GM23338 (cell line): ENCODE measurements around the gene RINL. TPM values are rescaled to one million over a fixed set of nuclear protein-coding genes. Genes with fewer than 3 reads are reported as not detected.

Experiments
- ATAC-seq: fragments of 200-7000 bp; cut with Tn5 transposase; 3 replicates; pipeline ENCODE4 v1.9.1; 2020
- DNase-seq: peaks from one replicate; pipeline ENCODE4 v3.0.0-alpha.2; 2015; ENCODE audit warnings: low spot score
- H2AFZ ChIP-seq: fragments of 200-600 bp; sonication (generic); 2 replicates; pipeline ENCODE4 v1.8.0; 2016; ENCODE audit warnings: antibody characterized with exemption, mild to moderate bottlenecking, moderate library complexity
- H3F3A ChIP-seq: fragments of 200-600 bp; sonication (generic); replicated peaks from 2 replicates; pipeline ENCODE4 v1.8.0; 2017; ENCODE audit warnings: antibody characterized with exemption, mixed run types, low read depth
- H3K27ac ChIP-seq: fragments of 200-600 bp; sonication (generic); 2 replicates; pipeline ENCODE4 v1.6.1; 2016; ENCODE audit warnings: low read depth
- H3K27me3 ChIP-seq: fragments of 200-600 bp; sonication (generic); 2 replicates; pipeline ENCODE4 v1.8.0; 2016; ENCODE audit warnings: mild to moderate bottlenecking, mixed run types, moderate library complexity; ENCODE audit not compliant: insufficient read depth
- H3K36me3 ChIP-seq: fragments of 200-600 bp; sonication (generic); 2 replicates; pipeline ENCODE4 v1.8.0; 2016; ENCODE audit warnings: mild to moderate bottlenecking; ENCODE audit not compliant: insufficient read depth
- H3K4me1 ChIP-seq: fragments of 200-600 bp; sonication (generic); 2 replicates; pipeline ENCODE4 v1.8.0; 2016; ENCODE audit warnings: mild to moderate bottlenecking, moderate library complexity; ENCODE audit not compliant: insufficient read depth
- H3K4me2 ChIP-seq: fragments of 200-600 bp; sonication (generic); 2 replicates; pipeline ENCODE4 v1.7.1; 2017; ENCODE audit warnings: mixed run types
- H3K4me3 ChIP-seq: fragments of 200-600 bp; sonication (generic); 2 replicates; pipeline ENCODE4 v1.6.1; 2016; ENCODE audit warnings: mixed run types
- H3K79me2 ChIP-seq: fragments of 200-600 bp; sonication (generic); replicated peaks from 2 replicates; pipeline ENCODE4 v1.8.0; 2017; ENCODE audit warnings: mild to moderate bottlenecking; ENCODE audit not compliant: insufficient read depth
- H3K9me2 ChIP-seq: fragments of 200-600 bp; sonication (generic); 2 replicates; pipeline ENCODE4 v1.8.0; 2017; ENCODE audit not compliant: insufficient read depth
- H4K20me1 ChIP-seq: fragments of 200-600 bp; sonication (generic); replicated peaks from 2 replicates; pipeline ENCODE4 v1.8.0; 2017; ENCODE audit warnings: mild to moderate bottlenecking; ENCODE audit not compliant: insufficient read depth
- H3K27ac Mint-ChIP-seq: 2 replicates; pipeline ENCODE4 v1.8.0; 2020; ENCODE audit warnings: inconsistent platforms, mild to moderate bottlenecking, moderate library complexity, mixed read lengths
- H3K27me3 Mint-ChIP-seq: 3 replicates; pipeline ENCODE4 v1.8.0; 2022; ENCODE audit warnings: low read depth, mild to moderate bottlenecking, moderate library complexity, mixed read lengths, inconsistent platforms; ENCODE audit not compliant: insufficient read depth, poor library complexity
- H3K36me3 Mint-ChIP-seq: 3 replicates; pipeline ENCODE4 v1.8.0; 2021; ENCODE audit warnings: low read depth, mild to moderate bottlenecking, inconsistent platforms, moderate library complexity, mixed read lengths
- H3K4me1 Mint-ChIP-seq: 3 replicates; pipeline ENCODE4 v1.8.0; 2020; ENCODE audit warnings: mild to moderate bottlenecking, inconsistent platforms, mixed read lengths
- H3K4me3 Mint-ChIP-seq: 3 replicates; pipeline ENCODE4 v1.8.0; 2021; ENCODE audit warnings: moderate library complexity, mild to moderate bottlenecking, inconsistent platforms, mixed read lengths
- H3K9me3 Mint-ChIP-seq: 3 replicates; pipeline ENCODE4 v1.8.0; 2020; ENCODE audit warnings: moderate library complexity, mild to moderate bottlenecking, inconsistent platforms, mixed read lengths
- NANOG ChIP-seq: IDR thresholded peaks from 2 replicates; pipeline ENCODE4 v1.6.1; 2016; ENCODE audit warnings: antibody characterized with exemption, borderline replicate concordance
- POLR2AphosphoS5 ChIP-seq: IDR thresholded peaks from 2 replicates; pipeline ENCODE4 v1.6.1; 2016; ENCODE audit warnings: antibody characterized with exemption, low read depth
- ZNF114 ChIP-seq: fragments of 250-450 bp; sonication (Bioruptor Pico); IDR thresholded peaks from 2 replicates; pipeline ENCODE4 v1.5.0; 2020; ENCODE audit warnings: mild to moderate bottlenecking, moderate library complexity
- polyA plus RNA-seq: library from polyadenylated mRNA; unstranded; fragments of >200 nt; fragmentation: Nextera tagmentation; extraction: Ambion mirVana; gene quantifications from 2 replicates; pipeline ENCODE4 v1.2.1, GENCODE V29; 2016
- total RNA-seq: library from RNA; depleted of rRNA; stranded (reverse); fragments of >200 nt; shearing (Covaris generic); gene quantifications from 2 replicates; pipeline ENCODE4 v1.2.3, GENCODE V29; 2014
- TF ChIP-seq, protein P1 (sequence below), 2 experiments: fragments of 200-600 bp in 1 of 2; sonication (generic) in 1 of 2; conservative IDR thresholded peaks; 2 replicates each; pipeline versions ENCODE4 v1.5.1 to v1.6.1; 2016 to 2017; ENCODE audit warnings: antibody characterized with exemption in 2 of 2, low read depth in 2 of 2, mild to moderate bottlenecking in 2 of 2, moderate library complexity in 1 of 2
- TF ChIP-seq, protein P2 (sequence below): IDR thresholded peaks from 2 replicates; pipeline ENCODE4 v1.6.1; 2016; ENCODE audit warnings: antibody characterized with exemption

Gene RINL
- total and polyA plus RNA-seq, 2 experiments from 2014 or later: 11.2 to 21.4 TPM

DNA sequence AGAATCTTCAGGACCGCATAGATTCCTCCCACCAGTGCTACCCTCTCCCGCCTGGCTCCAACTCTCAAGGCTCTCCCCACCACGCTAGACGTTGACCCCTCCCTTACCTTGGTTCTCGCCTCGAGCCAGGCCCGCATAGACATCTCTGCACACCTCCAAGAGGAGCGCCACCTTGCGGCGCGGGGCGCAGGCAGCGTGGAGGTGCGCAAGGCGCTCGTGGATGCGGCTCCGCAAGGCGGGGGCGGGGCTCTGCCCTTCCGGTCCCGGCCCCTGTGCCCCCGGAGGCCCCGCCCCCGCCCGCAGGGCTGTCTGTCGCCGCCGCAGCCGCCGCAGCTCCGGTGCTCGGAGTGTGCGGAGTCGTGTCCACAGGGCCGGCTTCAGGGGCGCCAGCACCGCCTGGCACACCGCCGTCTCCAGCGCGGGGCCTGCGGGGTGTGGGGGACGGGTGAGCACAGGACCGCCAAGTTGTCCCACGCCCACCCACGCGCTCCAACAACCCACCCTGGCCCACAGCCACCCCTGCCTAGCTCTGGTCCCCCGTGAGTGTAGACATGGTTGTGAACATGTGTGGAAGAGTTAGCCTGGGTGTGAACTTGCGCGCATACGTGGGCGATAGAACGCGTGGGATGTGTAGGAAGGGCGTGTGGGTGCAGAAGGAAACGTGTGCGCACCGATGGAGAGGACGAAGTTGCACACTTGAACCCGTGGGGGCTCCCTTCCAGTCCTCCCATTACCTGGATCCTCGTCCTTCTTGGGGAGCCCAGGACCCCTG lies 8.1 kb downstream of the RINL start (continued):
- TF ChIP-seq, protein P1, sequence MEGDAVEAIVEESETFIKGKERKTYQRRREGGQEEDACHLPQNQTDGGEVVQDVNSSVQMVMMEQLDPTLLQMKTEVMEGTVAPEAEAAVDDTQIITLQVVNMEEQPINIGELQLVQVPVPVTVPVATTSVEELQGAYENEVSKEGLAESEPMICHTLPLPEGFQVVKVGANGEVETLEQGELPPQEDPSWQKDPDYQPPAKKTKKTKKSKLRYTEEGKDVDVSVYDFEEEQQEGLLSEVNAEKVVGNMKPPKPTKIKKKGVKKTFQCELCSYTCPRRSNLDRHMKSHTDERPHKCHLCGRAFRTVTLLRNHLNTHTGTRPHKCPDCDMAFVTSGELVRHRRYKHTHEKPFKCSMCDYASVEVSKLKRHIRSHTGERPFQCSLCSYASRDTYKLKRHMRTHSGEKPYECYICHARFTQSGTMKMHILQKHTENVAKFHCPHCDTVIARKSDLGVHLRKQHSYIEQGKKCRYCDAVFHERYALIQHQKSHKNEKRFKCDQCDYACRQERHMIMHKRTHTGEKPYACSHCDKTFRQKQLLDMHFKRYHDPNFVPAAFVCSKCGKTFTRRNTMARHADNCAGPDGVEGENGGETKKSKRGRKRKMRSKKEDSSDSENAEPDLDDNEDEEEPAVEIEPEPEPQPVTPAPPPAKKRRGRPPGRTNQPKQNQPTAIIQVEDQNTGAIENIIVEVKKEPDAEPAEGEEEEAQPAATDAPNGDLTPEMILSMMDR (conservative IDR thresholded peaks at IDR 0.05; ENCODE audit: low read depth in 2 of 2): peak; percentile 68 to 82
- TF ChIP-seq POLR2AphosphoS5: peak; percentile 63
- TF ChIP-seq, protein P2, sequence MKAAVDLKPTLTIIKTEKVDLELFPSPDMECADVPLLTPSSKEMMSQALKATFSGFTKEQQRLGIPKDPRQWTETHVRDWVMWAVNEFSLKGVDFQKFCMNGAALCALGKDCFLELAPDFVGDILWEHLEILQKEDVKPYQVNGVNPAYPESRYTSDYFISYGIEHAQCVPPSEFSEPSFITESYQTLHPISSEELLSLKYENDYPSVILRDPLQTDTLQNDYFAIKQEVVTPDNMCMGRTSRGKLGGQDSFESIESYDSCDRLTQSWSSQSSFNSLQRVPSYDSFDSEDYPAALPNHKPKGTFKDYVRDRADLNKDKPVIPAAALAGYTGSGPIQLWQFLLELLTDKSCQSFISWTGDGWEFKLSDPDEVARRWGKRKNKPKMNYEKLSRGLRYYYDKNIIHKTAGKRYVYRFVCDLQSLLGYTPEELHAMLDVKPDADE: no peak; the same call in 1 of the 2 replicates

DNA sequence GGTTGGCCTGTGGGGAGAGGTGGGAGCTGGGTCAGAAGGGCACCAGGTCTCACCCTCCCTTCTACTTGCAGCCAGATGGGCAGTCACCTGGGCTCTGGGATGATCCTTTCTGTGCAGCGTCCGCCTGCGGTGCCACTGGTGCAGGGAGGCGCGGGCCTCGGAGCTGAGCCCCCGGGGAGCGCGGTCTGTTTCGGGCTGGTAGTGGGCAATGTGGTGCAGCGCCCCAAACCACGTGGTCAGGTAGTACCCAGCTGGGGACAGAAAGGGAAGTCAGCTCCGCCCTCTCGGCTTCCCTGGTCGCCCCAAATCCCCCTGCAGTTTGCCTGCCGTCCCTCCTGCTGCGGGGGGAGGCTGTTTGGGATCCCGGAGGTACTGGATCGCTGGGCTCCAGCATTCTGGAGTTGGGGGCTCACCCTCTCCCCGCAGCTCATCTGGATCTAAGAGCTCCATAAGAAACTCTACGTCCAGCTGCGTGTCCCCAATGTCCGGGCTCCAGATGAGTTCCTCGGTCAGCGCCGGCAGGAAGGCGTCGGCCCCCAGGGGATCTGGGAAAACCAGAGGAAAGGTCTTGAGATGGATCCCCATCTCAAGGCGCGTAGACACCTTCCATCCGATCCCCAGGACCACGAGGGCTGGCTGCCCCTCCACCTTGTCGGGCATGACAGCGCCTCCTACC lies 8.8 kb downstream of the RINL start:
- TF ChIP-seq ZNF114: no peak
- TF ChIP-seq NANOG: no peak
- TF ChIP-seq, protein P1 (conservative IDR thresholded peaks at IDR 0.05; ENCODE audit: low read depth in 2 of 2): 0 out of 4 replicates have a peak, but pooled peaks of 1 of the 2 experiments have one; percentile 1
- no peak for TF ChIP-seq POLR2AphosphoS5
- peak; percentile 70 for DNase-seq

More for the DNA sequence above, 8.8 kb downstream of the RINL start:
- Histone ChIP-seq H4K20me1 (no peaks in the 10 kb centered on the region), H3F3A (peaks cover 10% of the 10 kb centered on the region; the same call in 1 of the 2 replicates), H3K4me1 (no peaks in the 10 kb centered on the region), H2AFZ (peak overlapping the region; percentile 97), H3K79me2 (no peaks in the 10 kb centered on the region), H3K4me3 (peak overlapping the region; percentile 81), H3K27ac (no peak overlapping the region), H3K9me2 (no peaks in the 10 kb centered on the region), H3K36me3 (no peaks in the 10 kb centered on the region), H3K27me3 (peaks cover 19% of the 10 kb centered on the region), H3K4me2 (peak overlapping the region; percentile 91)
- Mint-ChIP-seq H3K4me3 (peak overlapping the region; percentile 78), H3K4me1 (peaks cover 8% of the 10 kb centered on the region; the same call in 2 of the 3 replicates), H3K36me3 (no peaks in the 10 kb centered on the region), H3K27ac (no peak overlapping the region), H3K9me3 (no peaks in the 10 kb centered on the region; the same call in 1 of the 3 replicates), H3K27me3 (peaks cover 11% of the 10 kb centered on the region)
- ATAC-seq: peak; percentile 64
